Fibroblast of peridontal ligament (primary cell): ENCODE data around the gene AMBP.

Source experiments
- DNase-seq: peaks from one replicate; pipeline ENCODE4 v3.0.0-alpha.2; 2010; ENCODE audit errors: extremely low read depth

AMBP gene

DNA sequence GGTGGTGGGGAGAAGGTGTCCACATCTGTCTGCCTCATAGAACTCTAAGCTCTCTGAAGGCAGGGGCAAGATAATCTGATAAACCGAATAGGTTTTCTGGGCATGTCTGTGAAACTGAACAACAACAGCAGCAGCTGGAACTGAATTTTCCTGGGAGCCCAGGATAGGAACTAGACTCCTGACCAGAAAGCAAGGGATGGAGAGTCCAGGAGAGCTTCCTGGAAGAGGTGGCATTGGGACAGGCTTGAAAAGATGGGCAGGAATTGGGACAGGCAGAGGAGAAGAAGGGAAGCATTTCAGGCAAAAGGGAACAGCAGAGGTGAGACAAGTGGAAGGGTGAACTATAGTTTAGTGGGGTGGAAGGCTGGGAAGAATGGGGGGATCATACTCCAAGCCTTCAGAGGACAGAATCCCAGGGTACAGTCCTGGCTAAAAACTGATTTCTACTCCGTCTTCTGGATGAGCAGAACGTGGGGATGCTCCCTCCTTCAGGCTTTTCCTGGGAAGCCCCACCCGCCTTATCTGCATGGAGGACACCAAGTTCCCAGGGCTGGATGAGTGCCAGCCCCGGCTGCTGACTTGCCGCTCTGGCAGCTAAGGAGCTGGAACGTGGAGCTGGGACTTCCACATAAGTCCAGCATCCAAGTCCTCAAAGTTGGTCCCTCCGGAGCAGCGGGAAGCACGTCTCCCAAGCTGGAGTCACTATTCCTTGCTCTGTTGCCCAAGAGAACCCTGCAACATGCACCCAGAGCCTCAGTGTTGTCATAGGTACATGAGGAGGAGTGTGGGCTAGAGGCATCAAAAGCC lies 34.9 kb upstream of the AMBP start:
- DNase-seq: peak; percentile 18

DNA sequence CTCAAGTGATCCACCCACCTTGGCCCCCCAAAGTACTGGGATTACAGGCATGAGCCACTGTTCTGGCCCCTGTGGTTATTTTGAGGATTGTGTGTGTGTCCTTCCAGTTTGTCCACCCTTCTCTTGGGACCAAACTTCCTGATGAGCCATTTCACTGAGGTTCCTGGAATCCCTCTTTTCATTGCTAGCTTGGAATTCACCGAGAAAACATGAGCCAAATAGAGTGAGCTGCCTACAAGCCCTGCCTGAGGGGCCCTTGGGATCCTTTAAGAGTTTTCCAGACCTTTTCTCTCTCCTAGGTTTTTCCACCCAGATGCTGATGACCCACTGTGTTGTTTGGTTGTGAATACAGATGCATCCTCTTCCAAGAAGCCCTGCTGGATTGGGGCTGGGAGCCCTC lies 34.2 kb upstream of the AMBP start:
- peak; percentile 28 for DNase-seq

- DNase-seq: peak; percentile 46
These were observed 32.1 kb upstream of the AMBP start for GRCh38 chr9:114110180-114110579.

GRCh38 chr9:114109124-114109523 lies 31.0 kb upstream of the AMBP start:
- no peak for DNase-seq

GRCh38 chr9:114108016-114108833 lies 30.1 kb upstream of the AMBP start:
- peak; percentile 62 for DNase-seq

- no peak for DNase-seq
These were observed 29.3 kb upstream of the AMBP start for GRCh38 chr9:114107286-114108001.

DNA sequence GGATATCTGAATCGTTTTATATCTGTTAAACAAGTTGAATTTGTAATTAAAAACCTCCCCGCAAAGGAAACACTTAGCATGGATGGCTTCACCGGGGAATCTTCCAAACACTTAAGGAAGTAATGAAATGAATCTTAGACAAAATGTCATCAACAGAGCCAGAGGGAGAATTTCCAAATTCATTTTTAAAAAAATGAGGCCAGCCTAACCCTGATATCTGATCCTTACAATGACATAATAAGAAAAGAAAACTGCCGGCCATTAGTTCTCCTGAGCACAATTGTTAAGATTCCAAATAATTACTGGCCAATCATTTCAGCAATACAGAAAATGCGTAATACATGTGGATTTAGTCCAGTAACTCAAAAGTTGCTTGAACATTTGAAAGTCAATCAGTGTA lies 27.1 kb upstream of the AMBP start:
- DNase-seq: no peak

- no peak for DNase-seq
These were observed 24.4 kb upstream of the AMBP start for GRCh38 chr9:114102484-114102883.

DNA sequence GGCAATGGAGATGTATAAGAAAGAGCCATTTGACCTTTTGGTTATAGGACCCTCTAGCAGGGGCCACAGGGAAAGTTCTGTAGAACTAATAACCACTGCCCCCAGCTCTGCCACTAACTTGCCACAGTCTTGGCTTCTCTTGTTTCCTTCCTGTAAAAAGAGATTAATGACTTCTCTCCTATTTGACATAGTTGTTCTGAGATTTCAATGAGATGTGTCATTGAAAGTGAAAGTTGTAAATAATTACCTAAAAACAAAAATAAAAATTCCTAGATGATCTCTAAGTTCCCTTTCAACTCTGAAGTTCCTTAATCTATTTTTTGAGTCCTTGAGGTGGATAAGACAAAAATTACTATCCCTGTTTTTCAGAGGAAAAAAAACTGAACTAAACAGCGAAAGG lies 22.4 kb upstream of the AMBP start:
- no peak for DNase-seq

- no peak for DNase-seq
These were observed 21.7 kb upstream of the AMBP start for GRCh38 chr9:114099669-114100270.

DNA sequence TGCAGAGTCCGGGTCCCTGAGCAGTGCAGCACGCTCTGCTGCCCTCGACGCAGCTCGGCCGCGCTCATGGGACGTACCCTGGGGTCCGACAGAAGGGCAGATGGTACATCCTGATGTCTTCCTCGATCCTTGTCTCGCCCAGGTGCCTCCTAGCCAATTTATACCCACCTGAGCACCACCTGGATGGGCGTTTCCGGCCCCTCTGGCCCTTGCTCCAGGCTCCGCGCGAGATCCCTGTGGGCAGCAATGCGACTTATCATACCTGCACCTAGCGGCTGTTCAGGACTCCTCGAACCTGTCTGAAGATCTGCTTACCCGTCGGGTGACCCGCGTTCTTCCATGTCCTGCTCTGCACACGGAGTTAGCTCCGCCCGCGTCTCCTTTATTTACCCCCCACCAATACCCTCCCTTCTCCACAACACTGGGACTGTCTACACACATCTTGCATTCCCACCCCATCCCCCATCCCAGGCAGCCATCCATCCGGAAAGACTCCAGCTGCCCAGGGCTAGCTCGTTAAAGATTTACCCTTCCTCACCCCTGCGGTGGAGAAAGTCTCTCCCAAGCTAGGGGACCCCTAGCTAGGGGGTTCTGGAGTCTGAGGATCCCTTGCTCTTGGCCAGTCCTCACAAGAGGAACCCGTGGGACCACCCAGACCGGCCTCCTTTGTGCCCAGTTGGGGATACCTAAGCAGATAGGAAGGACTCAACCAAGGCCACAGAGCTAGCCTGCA lies 21.0 kb upstream of the AMBP start, which contains the start of gene KIF12:
Gene KIF12, minus strand, starts transcription at position 357 of the 733 bp plus-strand sequence. Its CDS starts 16 bp downstream, at position 341.
- no peak for DNase-seq

DNA sequence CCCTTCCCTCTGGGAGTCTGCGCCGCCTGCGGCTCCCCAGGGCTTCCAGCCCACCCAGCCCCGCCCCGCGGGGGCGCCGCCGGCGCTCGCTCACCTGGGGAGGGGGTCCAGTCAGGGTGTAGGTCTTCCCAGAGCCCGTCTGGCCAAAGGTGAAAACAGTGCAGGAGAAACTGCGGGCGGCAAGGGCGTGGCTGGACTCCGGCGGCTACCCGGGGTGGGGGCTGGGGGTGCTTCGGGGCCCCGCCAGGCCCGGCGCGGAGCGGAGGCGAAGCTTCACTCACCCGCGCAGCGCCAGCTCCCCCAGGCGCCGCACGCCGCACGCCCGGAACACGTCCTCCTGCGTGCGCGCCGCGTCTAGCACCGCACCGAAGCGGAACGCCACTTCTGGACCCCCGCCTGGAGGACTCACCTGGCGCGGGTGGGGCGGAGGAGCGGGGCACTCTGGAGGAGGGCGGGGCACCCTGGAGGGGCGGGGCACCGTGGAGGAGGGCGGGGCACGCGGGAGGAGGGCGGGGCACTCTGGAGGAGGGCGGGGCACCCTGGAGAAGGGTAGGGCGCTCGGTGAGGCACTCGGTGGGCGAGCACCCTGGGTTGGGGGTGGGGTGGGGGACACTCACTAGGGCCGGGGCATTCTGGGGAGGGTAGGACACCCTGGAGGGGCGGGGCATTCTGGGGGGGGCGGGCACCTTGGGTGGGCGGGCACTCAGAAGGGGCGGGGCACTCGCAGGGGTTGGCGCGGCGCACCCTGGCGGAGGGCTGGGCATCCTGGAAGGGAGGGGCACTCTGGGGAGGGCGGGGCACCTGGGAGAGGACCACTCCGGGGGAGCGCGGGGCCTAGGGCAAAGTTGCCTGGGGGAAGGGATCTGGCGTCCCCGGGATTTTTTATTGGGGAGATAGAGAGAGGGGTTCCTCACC lies 20.2 kb upstream of the AMBP start:
- no peak for DNase-seq

DNA sequence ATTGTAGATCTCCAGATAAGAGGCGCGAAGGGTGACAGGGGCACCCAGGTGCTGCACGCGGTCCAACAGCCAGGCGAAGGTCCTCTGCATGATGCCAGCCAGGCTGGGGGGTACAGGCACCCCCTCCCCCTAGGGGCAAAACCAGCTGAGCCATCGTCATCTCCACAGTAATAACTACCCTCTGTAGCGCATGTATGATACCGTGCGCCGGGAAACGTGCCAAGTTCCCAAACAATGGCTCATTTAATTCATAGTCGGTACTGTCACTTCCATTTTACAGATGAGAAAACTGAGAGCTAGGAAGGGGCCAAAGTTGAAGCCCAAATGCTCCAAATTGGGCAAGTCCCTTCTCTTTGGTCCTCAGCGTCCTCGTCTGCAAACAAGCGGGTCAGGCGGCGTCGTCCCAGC lies 19.5 kb upstream of the AMBP start:
- DNase-seq: no peak

- DNase-seq: no peak
These were observed 18.9 kb upstream of the AMBP start for GRCh38 chr9:114096866-114097612.

DNA sequence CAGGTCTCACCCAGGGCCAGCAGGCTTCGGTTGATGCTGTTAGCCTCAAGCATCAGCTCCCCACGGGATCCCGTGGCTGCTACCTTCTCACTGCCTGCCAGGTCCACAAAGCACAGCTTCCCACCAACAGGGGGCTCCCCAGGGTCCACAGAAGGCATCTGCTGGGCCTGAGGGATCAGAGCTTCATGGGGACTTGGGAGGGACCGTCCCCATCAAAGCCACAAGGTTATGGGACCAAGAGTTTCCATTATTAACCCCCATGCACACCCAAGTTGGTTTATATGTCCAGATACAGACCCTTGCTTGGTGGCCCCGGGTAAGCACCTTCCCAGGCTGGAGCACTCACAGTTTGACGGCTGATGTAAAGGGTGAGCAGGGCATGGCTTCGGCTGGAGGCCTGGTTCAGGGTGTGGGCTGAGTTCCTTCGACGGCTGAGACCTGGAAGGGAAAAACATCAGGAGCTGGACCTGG lies 18.0 kb upstream of the AMBP start:
- DNase-seq: no peak

GRCh38 chr9:114094971-114095370 lies 16.9 kb upstream of the AMBP start:
- DNase-seq: no peak

DNA sequence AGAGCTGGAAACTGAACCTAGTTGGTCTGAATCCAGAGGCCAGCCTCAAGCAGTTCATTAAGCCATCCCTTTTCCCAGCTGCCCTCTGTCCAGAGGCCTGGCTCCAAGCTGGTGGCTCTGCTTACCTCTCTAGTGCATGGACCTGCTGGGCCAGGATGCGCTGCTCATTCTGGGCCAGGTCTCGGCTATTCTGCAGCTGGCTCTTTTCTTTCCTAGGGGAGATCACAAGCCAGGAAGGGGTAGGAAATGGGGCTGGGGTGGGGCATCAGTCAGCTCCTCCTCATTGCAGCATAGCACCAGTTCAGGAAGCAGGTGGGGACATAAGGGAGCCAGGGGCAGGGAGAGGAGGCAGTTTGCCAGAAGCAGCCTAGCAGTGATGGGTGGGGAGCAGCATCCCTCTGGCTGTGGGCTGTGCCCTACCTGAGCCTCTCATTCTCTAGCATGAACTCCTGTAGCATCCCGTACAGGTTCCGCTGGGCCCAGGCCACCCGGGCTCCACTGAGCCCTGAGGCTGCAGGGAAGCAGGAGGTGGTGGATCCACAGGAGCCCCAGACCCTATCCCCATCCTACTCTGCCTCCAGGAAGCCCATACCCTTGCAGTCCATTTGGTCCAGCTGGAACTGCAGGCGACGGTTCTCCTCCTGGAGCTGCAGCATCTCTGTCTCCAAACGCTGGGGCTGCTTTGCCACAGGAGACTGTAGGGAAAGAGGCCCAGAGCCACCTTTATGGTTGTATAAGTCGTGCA lies 15.8 kb upstream of the AMBP start:
- DNase-seq: no peak

GRCh38 chr9:114093031-114093471 lies 15.0 kb upstream of the AMBP start:
- no peak for DNase-seq
